SK-N-SH (cell line): Measurements from ENCODE around the gene TULP1. TPM values are rescaled to one million over a fixed set of nuclear protein-coding genes. Genes with fewer than 3 reads are reported as not detected.

Experiments used
- CTCF ChIA-PET: fragments of 300-600, 350-600 bp; formaldehyde crosslinking; extraction: SDS; loops from one replicate; lab custom pipeline; 2021; lab: Yijun Ruan, JAX
- POLR2A ChIA-PET: fragments of 350-600 bp; sonication (Branson Sonifier 250); formaldehyde crosslinking; extraction: SDS; loops from one replicate; lab custom pipeline; 2020; ENCODE audit warnings: antibody characterized with exemption, inconsistent platforms; lab: Yijun Ruan, JAX
- DNase-seq: peaks from one replicate; pipeline ENCODE4 v3.0.0; 2012
- H2AFZ ChIP-seq: fragments of 200-600 bp; sonication (generic); 2 replicates; pipeline ENCODE4 v1.8.1; 2016; ENCODE audit warnings: antibody characterized with exemption, mild to moderate bottlenecking, low read depth
- H3F3A ChIP-seq: fragments of 200-600 bp; sonication (generic); replicated peaks from 2 replicates; pipeline ENCODE3; 2016; ENCODE audit warnings: antibody characterized with exemption, mild to moderate bottlenecking; ENCODE audit not compliant: insufficient read depth
- H3K27ac ChIP-seq, 2 experiments: fragments of 200-500 bp in 1 of 2; fragments of 200-600 bp in 1 of 2; sonication (Bioruptor generic) in 1 of 2; sonication (generic), shearing (Covaris generic) in 1 of 2; 2 replicates each; pipeline versions ENCODE4 v1.5.1 to v1.6.1; 2014 to 2016; ENCODE audit warnings: low read depth in 2 of 2, inconsistent platforms in 1 of 2, low read length in 1 of 2, mild to moderate bottlenecking in 1 of 2, mixed read lengths in 1 of 2
- H3K27me3 ChIP-seq: fragments of 200-600 bp; sonication (generic), shearing (Covaris generic); 2 replicates; pipeline ENCODE4 v1.6.1; 2016; ENCODE audit warnings: mixed run types; ENCODE audit not compliant: insufficient read depth
- H3K36me3 ChIP-seq, 2 experiments: fragments of 200-500 bp in 1 of 2; fragments of 200-600 bp in 1 of 2; sonication (Bioruptor generic) in 1 of 2; sonication (generic) in 1 of 2; replicated peaks in 1 of 2; 2 replicates each; pipeline versions ENCODE3 to v1.5.1; 2014 to 2016; ENCODE audit warnings: low read length in 1 of 2, mild to moderate bottlenecking in 1 of 2; ENCODE audit not compliant: insufficient read depth in 2 of 2, control insufficient read depth in 1 of 2
- H3K4me1 ChIP-seq, 2 experiments: fragments of 200-500 bp in 1 of 2; fragments of 200-600 bp in 1 of 2; sonication (Bioruptor generic) in 1 of 2; sonication (generic), shearing (Covaris generic) in 1 of 2; 2 replicates each; pipeline versions ENCODE4 v1.5.1 to v1.6.1; 2014 to 2016; ENCODE audit warnings: low read depth in 1 of 2, low read length in 1 of 2, mixed run types in 1 of 2; ENCODE audit not compliant: insufficient read depth in 2 of 2, control insufficient read depth in 1 of 2
- H3K4me2 ChIP-seq: fragments of 200-600 bp; sonication (generic), shearing (Covaris generic); 2 replicates; pipeline ENCODE4 v1.6.1; 2017; ENCODE audit warnings: mixed run types
- H3K4me3 ChIP-seq, 2 experiments: fragments of 200-500 bp in 1 of 2; fragments of 200-600 bp in 1 of 2; sonication (Bioruptor generic) in 1 of 2; sonication (generic), shearing (Covaris generic) in 1 of 2; 2 replicates each; pipeline versions ENCODE4 v1.5.1 to v1.8.1; 2014 to 2016; ENCODE audit warnings: low read depth in 2 of 2, inconsistent platforms in 1 of 2, low read length in 1 of 2, mild to moderate bottlenecking in 1 of 2, mixed read lengths in 1 of 2, moderate library complexity in 1 of 2
- H3K79me2 ChIP-seq: fragments of 200-600 bp; sonication (generic); 2 replicates; pipeline ENCODE4 v1.8.1; 2017; ENCODE audit warnings: mild to moderate bottlenecking; ENCODE audit not compliant: insufficient read depth
- H3K9ac ChIP-seq: fragments of 200-600 bp; sonication (generic); 2 replicates; pipeline ENCODE4 v1.6.1; 2017; ENCODE audit warnings: mixed run types
- H3K9me2 ChIP-seq: fragments of 200-600 bp; sonication (generic); 2 replicates; pipeline ENCODE4 v1.6.1; 2017; ENCODE audit warnings: mixed run types
- H3K9me3 ChIP-seq: fragments of 200-600 bp; sonication (generic); 2 replicates; pipeline ENCODE4 v1.6.1; 2017; ENCODE audit warnings: mixed run types, mild to moderate bottlenecking, moderate library complexity
- H4K20me1 ChIP-seq: fragments of 200-600 bp; sonication (generic); 2 replicates; pipeline ENCODE4 v1.6.1; 2017; ENCODE audit warnings: mild to moderate bottlenecking, mixed run types; ENCODE audit not compliant: insufficient read depth
- CHD2 ChIP-seq: fragments of 150-350 bp; IDR thresholded peaks from 2 replicates; pipeline ENCODE4 v1.6.1; 2018; ENCODE audit warnings: low read length; ENCODE audit not compliant: partially characterized antibody
- ELF1 ChIP-seq: IDR thresholded peaks from 2 replicates; pipeline ENCODE4 v1.4.0; 2012
- EZH2phosphoT487 ChIP-seq: fragments of 200-600 bp; sonication (generic); IDR thresholded peaks from 2 replicates; pipeline ENCODE4 v1.6.1; 2017; ENCODE audit warnings: low read depth, mixed run types, mild to moderate bottlenecking, antibody characterized with exemption, moderate library complexity, borderline replicate concordance
- FOSL2 ChIP-seq: IDR thresholded peaks from 2 replicates; pipeline ENCODE4 v1.4.0; 2012; ENCODE audit warnings: low read depth, mild to moderate bottlenecking, moderate library complexity, borderline replicate concordance
- MEF2A ChIP-seq: IDR thresholded peaks from 2 replicates; pipeline ENCODE4 v1.4.0; 2012; ENCODE audit warnings: low read depth, borderline replicate concordance
- RAD21 ChIP-seq: IDR thresholded peaks from 2 replicates; pipeline ENCODE4 v1.6.1; 2012; ENCODE audit warnings: mild to moderate bottlenecking, low read length
- RCOR1 ChIP-seq: fragments of 150-350 bp; IDR thresholded peaks from 2 replicates; pipeline ENCODE4 v1.6.1; 2017; ENCODE audit warnings: antibody characterized with exemption, low read length
- SIN3A ChIP-seq: IDR thresholded peaks from 2 replicates; pipeline ENCODE4 v1.6.1; 2012; ENCODE audit warnings: low read depth, mild to moderate bottlenecking, low read length, moderate library complexity, borderline replicate concordance
- TAF1 ChIP-seq: IDR thresholded peaks from 2 replicates; pipeline ENCODE4 v1.6.1; 2012; ENCODE audit warnings: low read depth, mild to moderate bottlenecking, low read length, moderate library complexity, borderline replicate concordance
- YY1 ChIP-seq: IDR thresholded peaks from 2 replicates; pipeline ENCODE4 v1.4.0; 2012; ENCODE audit warnings: low read depth, mild to moderate bottlenecking
- WGBS: methylation state at CpG from one replicate; pipeline ENCODE4 v1.1.6; 2017; ENCODE audit warnings: low lambda C conversion rate; 5-methylcytosine and 5-hydroxymethylcytosine counted together
- polyA plus RNA-seq, 3 experiments: library from polyadenylated mRNA; depleted of rRNA; stranded (reverse); fragments of >200 nt; gene quantifications; 2 replicates each; pipeline ENCODE4 v1.2.3, GENCODE V29; 2012
- TF ChIP-seq, protein P1 (sequence below): IDR thresholded peaks from 2 replicates; pipeline ENCODE4 v1.4.0; 2012; ENCODE audit warnings: low read depth, borderline replicate concordance
- TF ChIP-seq, protein P2 (sequence below): IDR thresholded peaks from 2 replicates; pipeline ENCODE4 v1.6.1; 2012; ENCODE audit warnings: mild to moderate bottlenecking, low read depth, low read length, moderate library complexity
- TF ChIP-seq, protein P3 (sequence below): fragments of 150-350 bp; IDR thresholded peaks from 2 replicates; pipeline ENCODE4 v1.6.1; 2017; ENCODE audit warnings: antibody characterized with exemption, low read length, low read depth, borderline replicate concordance

TULP1 gene
- polyA plus RNA-seq, 1 of the 3 experiments (the other 2 are of a cell fraction): not detected

DNA sequence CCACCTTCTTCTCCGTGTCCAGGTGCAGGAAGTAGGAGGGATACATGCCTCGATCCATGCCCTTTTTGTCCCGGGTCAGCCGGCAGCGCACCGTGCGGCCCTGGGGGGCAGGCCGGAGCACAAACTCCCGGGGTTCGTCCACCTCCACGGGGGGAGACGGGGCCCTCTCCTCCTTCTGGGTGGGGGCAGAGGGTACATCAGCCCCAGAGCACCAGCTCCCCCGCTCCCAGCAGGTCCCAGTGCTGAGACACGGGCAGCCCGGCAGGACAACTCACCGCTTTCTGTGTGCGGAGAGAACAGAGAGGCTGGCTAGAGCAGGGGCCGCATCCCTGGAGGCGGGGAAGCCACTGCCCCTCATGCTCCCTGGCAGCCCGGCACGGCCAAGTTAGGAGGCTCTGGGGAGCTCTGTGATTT lies 6.7 kb downstream of the TULP1 start:
- no peaks in the 10 kb centered on the region for H3K9me2 ChIP-seq
- no peak overlapping the region for H3K4me3 ChIP-seq
- POLR2A ChIA-PET: no interaction called here
- no peaks in the 10 kb centered on the region for H3K4me1 ChIP-seq
- peak; percentile 31 for DNase-seq
- TF ChIP-seq RCOR1: no peak
- no peaks in the 10 kb centered on the region for H3K36me3 ChIP-seq
- H3K27ac ChIP-seq: no peak overlapping the region
- H3K4me2 ChIP-seq: no peak overlapping the region
- H3K9me3 ChIP-seq: no peaks in the 10 kb centered on the region
- H4K20me1 ChIP-seq: no peaks in the 10 kb centered on the region
- H3K9ac ChIP-seq: no peak overlapping the region
- no peaks in the 10 kb centered on the region for H3F3A ChIP-seq
- CTCF ChIA-PET: interaction anchor here (2.1 kb wide), 1 partner anchor 17 kb away, joined by 11 read pairs; no protein-coding TSS in a partner anchor
- no peaks in the 10 kb centered on the region for H3K27me3 ChIP-seq
- no peaks in the 10 kb centered on the region for H3K79me2 ChIP-seq
- 82% methylated on average over 11 of the region's 21 CpGs for WGBS
- H2AFZ ChIP-seq: no peak overlapping the region

DNA sequence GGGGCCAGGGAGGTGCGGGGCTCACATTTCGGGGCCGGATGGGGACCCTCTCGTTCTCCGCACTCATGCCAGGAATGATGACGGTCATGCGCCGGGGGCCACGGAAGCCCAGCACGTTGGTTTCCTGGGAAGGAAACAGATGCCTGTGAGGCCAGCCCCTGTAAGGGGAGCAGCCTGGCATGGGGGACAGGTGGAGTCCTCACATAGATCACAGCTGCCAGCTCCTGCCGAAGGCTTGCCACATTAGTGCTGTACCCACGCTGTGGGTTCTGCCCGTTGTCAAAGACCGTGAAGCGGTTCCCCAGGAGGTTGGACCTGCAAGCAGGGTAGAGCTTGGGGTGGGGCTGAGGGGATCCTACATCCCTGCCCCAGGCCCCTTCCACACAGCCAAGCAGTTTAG lies 9.2 kb downstream of the TULP1 start:
- no peaks in the 10 kb centered on the region for H4K20me1 ChIP-seq
- no peaks in the 10 kb centered on the region for H3K36me3 ChIP-seq
- 79% methylated on average over 8 of the region's 15 CpGs for WGBS
- H3K4me3 ChIP-seq: no peak overlapping the region
- CTCF ChIA-PET: interaction anchor here (1.1 kb wide), 1 partner anchor 49 kb away, joined by 4 read pairs; no protein-coding TSS in a partner anchor
- H3K27ac ChIP-seq: no peak overlapping the region
- no peak overlapping the region for H3K4me2 ChIP-seq
- H3F3A ChIP-seq: no peaks in the 10 kb centered on the region
- no peaks in the 10 kb centered on the region for H3K9me2 ChIP-seq
- H3K9ac ChIP-seq: no peak overlapping the region
- H2AFZ ChIP-seq: no peak overlapping the region
- H3K9me3 ChIP-seq: no peaks in the 10 kb centered on the region
- no peaks in the 10 kb centered on the region for H3K79me2 ChIP-seq
- TF ChIP-seq, protein P1, sequence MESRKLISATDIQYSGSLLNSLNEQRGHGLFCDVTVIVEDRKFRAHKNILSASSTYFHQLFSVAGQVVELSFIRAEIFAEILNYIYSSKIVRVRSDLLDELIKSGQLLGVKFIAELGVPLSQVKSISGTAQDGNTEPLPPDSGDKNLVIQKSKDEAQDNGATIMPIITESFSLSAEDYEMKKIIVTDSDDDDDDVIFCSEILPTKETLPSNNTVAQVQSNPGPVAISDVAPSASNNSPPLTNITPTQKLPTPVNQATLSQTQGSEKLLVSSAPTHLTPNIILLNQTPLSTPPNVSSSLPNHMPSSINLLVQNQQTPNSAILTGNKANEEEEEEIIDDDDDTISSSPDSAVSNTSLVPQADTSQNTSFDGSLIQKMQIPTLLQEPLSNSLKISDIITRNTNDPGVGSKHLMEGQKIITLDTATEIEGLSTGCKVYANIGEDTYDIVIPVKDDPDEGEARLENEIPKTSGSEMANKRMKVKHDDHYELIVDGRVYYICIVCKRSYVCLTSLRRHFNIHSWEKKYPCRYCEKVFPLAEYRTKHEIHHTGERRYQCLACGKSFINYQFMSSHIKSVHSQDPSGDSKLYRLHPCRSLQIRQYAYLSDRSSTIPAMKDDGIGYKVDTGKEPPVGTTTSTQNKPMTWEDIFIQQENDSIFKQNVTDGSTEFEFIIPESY: no peak
- TF ChIP-seq RAD21 (no peak), RCOR1 (no peak), MEF2A (no peak), TAF1 (no peak), FOSL2 (no peak), ELF1 (no peak), SIN3A (no peak), EZH2phosphoT487 (no peak), YY1 (no peak), CHD2 (no peak)
- TF ChIP-seq, protein P2, sequence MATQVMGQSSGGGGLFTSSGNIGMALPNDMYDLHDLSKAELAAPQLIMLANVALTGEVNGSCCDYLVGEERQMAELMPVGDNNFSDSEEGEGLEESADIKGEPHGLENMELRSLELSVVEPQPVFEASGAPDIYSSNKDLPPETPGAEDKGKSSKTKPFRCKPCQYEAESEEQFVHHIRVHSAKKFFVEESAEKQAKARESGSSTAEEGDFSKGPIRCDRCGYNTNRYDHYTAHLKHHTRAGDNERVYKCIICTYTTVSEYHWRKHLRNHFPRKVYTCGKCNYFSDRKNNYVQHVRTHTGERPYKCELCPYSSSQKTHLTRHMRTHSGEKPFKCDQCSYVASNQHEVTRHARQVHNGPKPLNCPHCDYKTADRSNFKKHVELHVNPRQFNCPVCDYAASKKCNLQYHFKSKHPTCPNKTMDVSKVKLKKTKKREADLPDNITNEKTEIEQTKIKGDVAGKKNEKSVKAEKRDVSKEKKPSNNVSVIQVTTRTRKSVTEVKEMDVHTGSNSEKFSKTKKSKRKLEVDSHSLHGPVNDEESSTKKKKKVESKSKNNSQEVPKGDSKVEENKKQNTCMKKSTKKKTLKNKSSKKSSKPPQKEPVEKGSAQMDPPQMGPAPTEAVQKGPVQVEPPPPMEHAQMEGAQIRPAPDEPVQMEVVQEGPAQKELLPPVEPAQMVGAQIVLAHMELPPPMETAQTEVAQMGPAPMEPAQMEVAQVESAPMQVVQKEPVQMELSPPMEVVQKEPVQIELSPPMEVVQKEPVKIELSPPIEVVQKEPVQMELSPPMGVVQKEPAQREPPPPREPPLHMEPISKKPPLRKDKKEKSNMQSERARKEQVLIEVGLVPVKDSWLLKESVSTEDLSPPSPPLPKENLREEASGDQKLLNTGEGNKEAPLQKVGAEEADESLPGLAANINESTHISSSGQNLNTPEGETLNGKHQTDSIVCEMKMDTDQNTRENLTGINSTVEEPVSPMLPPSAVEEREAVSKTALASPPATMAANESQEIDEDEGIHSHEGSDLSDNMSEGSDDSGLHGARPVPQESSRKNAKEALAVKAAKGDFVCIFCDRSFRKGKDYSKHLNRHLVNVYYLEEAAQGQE: no peak
- TF ChIP-seq, protein P3, sequence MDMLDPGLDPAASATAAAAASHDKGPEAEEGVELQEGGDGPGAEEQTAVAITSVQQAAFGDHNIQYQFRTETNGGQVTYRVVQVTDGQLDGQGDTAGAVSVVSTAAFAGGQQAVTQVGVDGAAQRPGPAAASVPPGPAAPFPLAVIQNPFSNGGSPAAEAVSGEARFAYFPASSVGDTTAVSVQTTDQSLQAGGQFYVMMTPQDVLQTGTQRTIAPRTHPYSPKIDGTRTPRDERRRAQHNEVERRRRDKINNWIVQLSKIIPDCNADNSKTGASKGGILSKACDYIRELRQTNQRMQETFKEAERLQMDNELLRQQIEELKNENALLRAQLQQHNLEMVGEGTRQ: no peak
- TF ChIP-seq, all 33 proteins: peak for 0
- DNase-seq: no peak
- POLR2A ChIA-PET: no interaction called here
- Histone ChIP-seq H3K4me1 (peaks cover 4 to 8% of the 10 kb centered on the region in 2 experiments; a peak in 1 of 4 replicates), H3K27me3 (no peaks in the 10 kb centered on the region)
